Colon (tissue), 2 donors: ENCODE data around the gene TTC12.

Experiments used
- FAIRE-seq: peaks from 2 replicates; lab custom pipeline; 2012; peaks lifted over from hg19 to GRCh38; lab: Jason Lieb, UNC
- donor health status: control.
- donor health status: control.

TTC12 gene

DNA sequence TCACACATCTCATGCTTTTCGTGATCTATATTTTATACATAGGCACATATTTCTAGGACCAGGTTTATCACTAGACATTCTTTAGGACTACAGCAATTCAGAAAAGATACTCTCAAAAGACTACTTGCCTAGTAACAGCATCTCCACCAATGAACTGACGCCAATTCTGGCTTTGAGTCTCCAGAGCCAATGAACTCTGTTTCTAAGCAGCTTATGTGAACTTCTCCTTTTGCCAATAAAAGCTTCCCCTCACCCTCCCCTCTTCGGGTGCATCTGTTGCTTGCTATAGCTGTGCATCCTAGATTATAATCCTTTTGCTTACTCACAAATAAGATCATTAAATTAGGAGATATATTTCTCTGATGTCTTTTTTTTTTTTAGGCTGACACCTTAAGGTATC is 61.8 kb downstream of the TTC12 start:
- no peak for FAIRE-seq

- no peak for FAIRE-seq
Measured at GRCh38 chr11:113377681-113378412, 63.5 kb downstream of the TTC12 start.

DNA sequence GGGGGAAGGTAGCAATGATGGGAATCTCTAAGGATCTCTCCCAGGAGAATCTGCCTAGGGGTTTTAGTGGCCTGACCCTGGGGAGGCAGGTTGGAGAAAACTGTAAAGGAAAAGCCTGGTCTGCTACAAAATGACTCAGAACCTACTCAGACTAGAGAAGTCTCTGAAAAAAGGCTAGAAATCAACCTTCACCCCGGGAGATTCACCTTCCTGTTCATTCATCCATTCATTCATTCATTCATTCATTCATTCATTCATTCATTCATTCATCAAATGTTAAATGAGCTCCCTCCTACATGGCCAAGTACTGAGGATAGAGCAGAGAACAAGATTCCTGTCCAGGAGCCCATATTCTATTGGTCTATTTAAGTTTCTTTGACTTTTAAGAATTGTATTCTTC is 64.3 kb downstream of the TTC12 start:
- FAIRE-seq = no peak

- FAIRE-seq = no peak
Measured at GRCh38 chr11:113382121-113382520, 67.7 kb downstream of the TTC12 start.

DNA sequence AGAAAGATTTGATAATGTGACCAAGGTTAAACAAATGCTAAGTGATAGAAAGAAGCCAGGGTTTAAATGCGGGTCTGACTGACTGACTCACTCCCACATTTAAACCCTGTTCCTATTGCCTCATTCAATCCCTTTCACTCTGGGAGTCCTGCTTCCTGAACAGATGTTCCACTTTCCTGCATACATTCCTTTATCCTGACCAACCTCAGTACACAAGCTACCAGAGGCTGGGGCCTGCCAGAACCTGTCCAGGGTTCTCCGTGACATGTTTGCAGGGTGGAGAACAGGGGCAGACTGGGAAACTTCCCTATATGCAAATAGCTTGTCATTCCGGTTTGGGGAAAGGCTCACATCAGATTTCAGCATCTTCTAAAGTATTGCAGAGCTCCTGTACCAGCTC is 70.2 kb downstream of the TTC12 start:
- no peak for FAIRE-seq

- no peak for FAIRE-seq
Measured at GRCh38 chr11:113385749-113386148, 71.4 kb downstream of the TTC12 start.

DNA sequence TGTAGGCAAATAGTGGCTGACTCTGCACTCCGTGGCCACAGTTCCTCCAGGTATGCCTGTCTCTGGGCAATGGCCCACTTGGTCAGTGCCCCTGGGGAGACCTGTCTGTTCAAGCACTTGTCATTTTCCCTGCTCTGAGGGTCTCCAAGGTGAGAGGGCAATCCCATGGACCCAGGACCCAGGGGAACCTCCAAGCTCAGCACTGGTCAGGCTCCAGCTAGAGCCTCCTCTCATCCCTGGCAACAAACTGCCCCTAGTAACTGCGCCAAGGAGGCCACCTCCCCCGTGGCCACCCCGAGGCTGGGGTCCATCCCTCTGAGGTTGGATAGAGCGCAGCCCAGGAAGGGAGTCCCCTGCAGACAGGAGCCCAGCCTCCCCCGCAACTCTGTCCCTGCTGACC is 72.5 kb downstream of the TTC12 start:
- FAIRE-seq = no peak

GRCh38 chr11:113387605-113388211 is 73.3 kb downstream of the TTC12 start, which contains the start of gene ANKK1:
TSS of gene ANKK1 (plus strand) at chr11:113387779. CDS start at chr11:113387885, 106 bp downstream.
- no peak for FAIRE-seq

DNA sequence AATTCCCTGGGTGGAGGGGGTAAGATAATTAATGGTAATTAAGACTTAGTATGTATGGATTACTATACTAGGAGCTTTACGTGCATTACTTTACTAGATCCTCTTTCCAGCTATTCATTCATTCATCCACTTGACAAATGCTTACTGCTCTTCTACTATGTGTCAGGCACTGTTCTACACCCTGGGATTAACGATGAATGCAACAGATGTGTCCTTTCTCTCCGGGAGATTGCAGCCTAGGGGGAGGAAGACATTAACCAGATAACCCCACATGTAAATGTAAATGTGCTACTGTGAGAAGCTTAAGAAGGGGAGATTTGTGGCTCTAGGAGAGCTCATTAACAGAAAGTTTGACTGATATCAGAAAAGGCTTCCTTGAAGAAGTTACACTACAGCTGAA is 74.9 kb downstream of the TTC12 start:
- FAIRE-seq = no peak

DNA sequence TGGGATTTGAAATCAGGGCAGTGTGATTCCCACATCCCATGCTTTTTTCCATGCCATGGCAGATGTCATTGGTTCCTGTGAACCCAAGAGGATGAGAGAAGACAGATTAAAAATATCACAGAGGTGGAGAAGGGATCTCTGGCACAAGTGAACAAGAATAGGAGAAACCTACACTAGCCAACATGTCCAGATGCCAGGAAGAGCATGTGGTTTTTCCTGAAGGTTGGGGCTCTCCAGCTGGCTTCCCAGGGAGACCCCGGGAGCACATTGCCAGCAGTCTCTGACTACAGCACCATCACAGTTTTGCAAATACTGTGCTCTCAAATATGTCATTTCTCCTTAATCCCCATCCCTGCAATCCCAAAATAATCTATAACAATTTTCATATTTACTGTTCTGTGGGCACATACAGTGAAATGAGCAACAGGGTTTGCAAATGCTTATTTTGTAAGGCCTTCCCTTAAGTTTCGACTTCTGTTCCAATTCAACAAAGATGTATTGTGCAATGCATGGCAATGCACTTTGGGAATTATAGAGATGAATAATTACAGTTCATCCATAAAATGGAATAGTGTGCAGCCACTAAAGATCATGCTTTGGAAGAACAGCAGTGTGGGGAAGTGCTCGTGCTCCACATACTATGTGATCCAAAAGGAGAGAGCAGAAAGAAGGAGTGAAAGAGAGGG is 78.0 kb downstream of the TTC12 start:
- no peak for FAIRE-seq

GRCh38 chr11:113393501-113393985 is 79.2 kb downstream of the TTC12 start:
- no peak for FAIRE-seq

- FAIRE-seq = no peak
Measured at GRCh38 chr11:113394919-113395318, 80.5 kb downstream of the TTC12 start.

DNA sequence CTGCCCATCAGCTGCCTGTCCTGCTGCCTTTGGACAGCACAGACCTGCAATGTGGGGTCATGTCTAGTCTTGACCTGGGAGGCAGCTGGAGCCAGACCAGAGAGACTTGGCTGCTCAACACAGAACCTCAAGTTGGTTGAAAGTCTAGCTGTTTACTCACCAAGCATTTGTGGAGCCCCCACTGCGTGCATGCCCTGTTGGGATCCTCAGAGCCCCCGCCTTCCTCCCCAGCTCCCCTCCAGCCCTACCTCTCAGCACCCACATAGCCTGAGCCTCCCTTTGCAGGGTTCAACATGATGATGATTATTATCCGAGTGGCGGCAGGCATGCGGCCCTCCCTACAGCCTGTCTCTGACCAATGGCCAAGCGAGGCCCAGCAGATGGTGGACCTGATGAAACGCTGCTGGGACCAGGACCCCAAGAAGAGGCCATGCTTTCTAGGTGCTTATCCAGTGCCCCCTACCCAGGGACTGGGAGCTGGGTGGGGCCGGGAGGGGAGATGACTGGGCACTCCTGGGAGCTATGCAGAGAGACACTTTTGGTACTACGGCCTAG is 81.5 kb downstream of the TTC12 start:
- no peak for FAIRE-seq

- FAIRE-seq = no peak
Measured at GRCh38 chr11:113396690-113397089, 82.3 kb downstream of the TTC12 start.

GRCh38 chr11:113397212-113397611 is 82.8 kb downstream of the TTC12 start:
- no peak for FAIRE-seq

GRCh38 chr11:113397821-113398220 is 83.4 kb downstream of the TTC12 start:
- no peak for FAIRE-seq

GRCh38 chr11:113398669-113399430 is 84.5 kb downstream of the TTC12 start:
- no peak for FAIRE-seq

GRCh38 chr11:113400631-113401230 is 86.3 kb downstream of the TTC12 start:
- FAIRE-seq = no peak

- FAIRE-seq = no peak
Measured at GRCh38 chr11:113401718-113402117, 87.3 kb downstream of the TTC12 start.

GRCh38 chr11:113404859-113405430 is 90.6 kb downstream of the TTC12 start:
- FAIRE-seq = no peak
